Activated CD4-positive, alpha-beta T cell treated with anti-CD3 and anti-CD28 coated beads, Interleukin-2, amount 50 U/mL, for 48 hours (primary cell): ENCODE measurements around the gene MPV17.

Source experiments
- DNase-seq, 2 experiments: peaks; one replicate each; pipeline ENCODE4 v3.0.0-alpha.2; 2020

MPV17 gene

GRCh38 chr2:27263287-27264252 lies 59.3 kb downstream of the MPV17 start:
- no peak for DNase-seq

DNA sequence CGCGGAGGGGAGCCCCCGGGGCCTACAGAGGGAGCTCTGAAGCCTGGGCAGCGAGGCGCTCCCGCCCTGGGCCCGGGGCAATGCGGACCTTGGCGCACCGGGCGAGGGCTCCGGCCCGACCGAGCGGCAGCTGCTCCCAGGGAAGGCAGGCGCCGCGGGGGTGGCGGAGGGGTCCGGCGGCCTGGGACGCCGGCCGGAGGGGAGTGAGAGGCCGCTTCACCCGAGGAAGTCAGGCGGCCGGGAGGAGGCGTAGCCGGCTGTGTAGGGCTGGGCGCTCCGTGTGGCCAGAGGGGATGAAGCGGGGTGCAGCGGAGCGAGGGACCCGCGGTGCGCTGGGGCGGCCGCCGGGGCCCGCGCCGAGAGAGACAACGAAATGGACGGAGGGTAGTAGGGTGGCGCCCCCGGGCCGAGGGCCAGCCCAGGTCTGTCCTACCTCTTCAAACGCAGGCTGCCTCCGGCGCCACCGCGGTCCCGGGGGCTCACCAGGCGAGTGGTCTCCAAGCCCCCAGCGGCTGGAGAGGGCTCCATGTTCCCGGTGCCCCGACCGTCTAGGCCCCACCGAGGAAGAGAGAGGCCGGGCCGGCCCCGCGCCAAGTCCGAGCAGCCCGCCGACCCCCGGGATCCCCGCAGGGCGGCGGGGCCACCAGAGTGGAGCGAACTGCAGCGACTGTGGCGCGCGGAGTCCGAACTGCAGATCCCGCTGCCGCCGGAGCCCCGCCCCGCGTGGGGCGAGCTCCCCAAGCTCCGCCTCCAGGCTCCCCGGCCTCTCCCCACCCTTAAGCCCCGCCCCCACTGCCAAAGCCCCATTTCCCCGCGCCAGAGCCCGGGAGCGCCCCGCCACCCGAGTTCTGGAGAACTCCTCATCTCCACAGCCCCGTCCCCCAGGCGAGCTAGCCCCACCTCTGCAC lies 60.3 kb downstream of the MPV17 start, which contains the start of gene SLC30A3:
Gene SLC30A3 (minus strand): TSS at position 669 of the 908 bp plus-strand sequence. CDS start 141 bp downstream, at position 528.
- peak; percentile 79 to 82 for DNase-seq

DNA sequence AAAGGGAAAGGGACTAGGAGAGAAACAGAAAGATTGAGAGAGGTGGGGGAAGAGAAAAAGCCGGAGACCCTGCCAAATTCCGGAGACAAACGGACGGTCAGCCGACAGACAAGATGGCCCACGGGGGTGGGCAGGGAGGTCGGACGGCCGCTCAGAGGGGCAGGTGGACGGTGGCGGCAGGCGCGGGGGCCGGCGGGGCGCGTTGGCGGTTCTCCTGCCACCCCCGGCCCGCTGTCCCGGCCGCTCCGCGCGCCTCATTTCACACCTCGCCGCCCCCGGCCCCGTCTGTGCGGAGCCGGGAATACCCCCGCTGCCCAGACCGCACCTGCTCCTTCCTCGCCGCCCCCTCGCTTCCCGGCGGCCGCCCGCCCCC lies 61.0 kb downstream of the MPV17 start:
- no peak for DNase-seq

GRCh38 chr2:27261241-27261925 lies 61.5 kb downstream of the MPV17 start:
- DNase-seq: no peak
